ENCODE results near the gene LYPD1. TPM values are rescaled to one million over a fixed set of nuclear protein-coding genes. Genes with fewer than 3 reads are reported as not detected.

The LYPD1 gene
- total and polyA plus RNA-seq, 9 of the 15 experiments (the other 6 are each of a cell fraction or from before 2014, with no cell fraction given): not detected

GRCh38 chr2:132668987-132669907 is 758 bp downstream of the LYPD1 start (continued):
- TF ChIP-seq POLR3A (IDR thresholded peaks at IDR 0.05; ENCODE audit: borderline replicate concordance, extremely low read depth, insufficient read depth, insufficient read length) (no peak), HLTF (IDR thresholded peaks at IDR 0.05) (no peak), ZNF668 (CRISPR knock-in tag; IDR thresholded peaks at IDR 0.05) (no peak), HDAC6 (IDR thresholded peaks at IDR 0.05; ENCODE audit: low read depth, low read length) (no peak), ZHX1 (conservative IDR thresholded peaks at IDR 0.05; ENCODE audit: low read length) (no peak), ATF7 (IDR thresholded peaks at IDR 0.05) (no peak)

- ChIA-PET CTCF (ENCODE audit: low intra/inter-chr PET ratio) (no interaction called here), POLR2A (no interaction called here)
- Histone ChIP-seq H3K9ac (ENCODE audit: insufficient read depth in 1 of 2, low read depth in 2 of 2, low read length in 2 of 2) (no peak overlapping the region), H3K36me3 (ENCODE audit: control insufficient read depth, insufficient read depth, low read length) (no peaks in the 10 kb centered on the region), H4K20me1 (replicated peaks; ENCODE audit: control insufficient read depth, insufficient read depth, low read length) (no peaks in the 10 kb centered on the region), H3K79me2 (ENCODE audit: control insufficient read depth, insufficient read depth, low read length) (no peaks in the 10 kb centered on the region), H3K9me3 (replicated peaks; ENCODE audit: control insufficient read depth, insufficient read depth, low read depth, low read length) (no peaks in the 10 kb centered on the region), H3K4me1 (replicated peaks in 1 of 2; ENCODE audit: control insufficient read depth in 2 of 2, insufficient read depth in 2 of 2, low read length in 2 of 2) (peaks cover 0 to 12% of the 10 kb centered on the region in 2 experiments; a peak in 1 of 5 replicates), H3K9me1 (ENCODE audit: control insufficient read depth, insufficient read depth, low read length) (no peaks in the 10 kb centered on the region), H3K27ac (ENCODE audit: extremely low read depth, low read depth, low read length) (no peak overlapping the region), H3K27me3 (ENCODE audit: control insufficient read depth in 2 of 2, insufficient read depth in 2 of 2, low read length in 2 of 2) (peaks cover 2 to 21% of the 10 kb centered on the region in 2 experiments; a peak in 3 of 5 replicates), H3K4me3 (no peak overlapping the region), H2AFZ (ENCODE audit: low read depth, low read length) (no peak overlapping the region), H3K4me2 (ENCODE audit: insufficient read depth, low read length) (no peak overlapping the region)
- DNase-seq (ENCODE audit: extremely low read depth in 1 of 4, low spot score in 3 of 4) (no peak), ATAC-seq (no peak), FAIRE-seq (no peak)
- intact Hi-C loops (cut with micrococcal nuclease): no loop called here
- in situ Hi-C loops (cut with MboI): no loop called here
- TF ChIP-seq CTCF (IDR thresholded peaks at IDR 0.05 in 2 of 3, conservative IDR thresholded peaks at IDR 0.05 in 1 of 3; ENCODE audit: insufficient read depth in 2 of 3, low read depth in 1 of 3, low read length in 3 of 3) (0 out of 6 replicates have a peak, but pooled peaks of 1 of the 3 experiments have one; percentile 2), TAF9B (IDR thresholded peaks at IDR 0.05; ENCODE audit: partially characterized antibody) (no peak), NR2F6 (CRISPR knock-in tag; IDR thresholded peaks at IDR 0.05) (no peak)
- no TSS peak for BruUV-seq (replicated peaks)
- WGBS (ENCODE audit: insufficient coverage, low coverage, missing lambda C conversion rate): 5% methylated on average over 17 of the region's 25 CpGs
Observed at GRCh38 chr2:132668189-132668823, 1.7 kb downstream of the LYPD1 start.
